CD4-positive, alpha-beta T cell treated with Interleukin-2 at 100 ng/mL for 4 hours (primary cell): Measurements from ENCODE around the gene KL.

ENCODE experiments used
- DNase-seq: peaks from one replicate; pipeline ENCODE4 v3.0.0-alpha.2; 2020; ENCODE audit warnings: low spot score

The KL gene

GRCh38 chr13:33016414-33017322 is at the start of gene KL:
Gene KL (plus strand): TSS chr13:33016423. CDS start chr13:33016441, 18 bp downstream.
- DNase-seq: no peak

GRCh38 chr13:32967584-32968182 is 48.5 kb upstream of the KL start:
- no peak for DNase-seq

- no peak for DNase-seq
Measured at GRCh38 chr13:32968316-32968715, 47.9 kb upstream of the KL start.

- DNase-seq: no peak
Measured at GRCh38 chr13:32968793-32969192, 47.4 kb upstream of the KL start.

GRCh38 chr13:32969516-32969941 is 46.7 kb upstream of the KL start:
- no peak for DNase-seq

GRCh38 chr13:32976056-32976805 is 40.0 kb upstream of the KL start:
- DNase-seq: no peak

GRCh38 chr13:32976912-32977311 is 39.3 kb upstream of the KL start:
- no peak for DNase-seq

GRCh38 chr13:32977321-32977720 is 38.9 kb upstream of the KL start:
- no peak for DNase-seq

GRCh38 chr13:32978278-32978677 is 37.9 kb upstream of the KL start:
- no peak for DNase-seq

- no peak for DNase-seq
Measured at GRCh38 chr13:32983058-32983457, 33.2 kb upstream of the KL start.

- DNase-seq: no peak
Measured at GRCh38 chr13:32984857-32985626, 31.2 kb upstream of the KL start.

- no peak for DNase-seq
Measured at GRCh38 chr13:32986552-32986951, 29.7 kb upstream of the KL start.

GRCh38 chr13:32987462-32987861 is 28.8 kb upstream of the KL start:
- DNase-seq: no peak

- DNase-seq: no peak
Measured at GRCh38 chr13:32988608-32989289, 27.5 kb upstream of the KL start.

GRCh38 chr13:32989290-32989667 is 26.9 kb upstream of the KL start:
- DNase-seq: no peak

- DNase-seq: no peak
Measured at GRCh38 chr13:32989942-32990341, 26.3 kb upstream of the KL start.

- DNase-seq: no peak
Measured at GRCh38 chr13:32993145-32993544, 23.1 kb upstream of the KL start.

- no peak for DNase-seq
Measured at GRCh38 chr13:32997399-32997798, 18.8 kb upstream of the KL start.

GRCh38 chr13:32998966-32999365 is 17.3 kb upstream of the KL start:
- DNase-seq: no peak

GRCh38 chr13:33000365-33000764 is 15.9 kb upstream of the KL start:
- DNase-seq: no peak

GRCh38 chr13:33003458-33004019 is 12.7 kb upstream of the KL start:
- no peak for DNase-seq
